Gastroesophageal sphincter (tissue), 3 donors: Measurements from ENCODE around the gene EPHA7.

Experiments used
- EP300 ChIP-seq: sonication (generic); formaldehyde crosslinking; IDR thresholded peaks from one replicate; pipeline ENCODE4 v1.6.1; 2017; ENCODE audit warnings: antibody characterized with exemption, mild to moderate bottlenecking
- POLR2A ChIP-seq, 2 donors: fragments of 450-650 bp; IDR thresholded peaks; one replicate each; pipeline ENCODE4 v1.6.1; 2017; ENCODE audit warnings: antibody characterized with exemption in 2 of 2, mild to moderate bottlenecking in 2 of 2, moderate library complexity in 1 of 2
- POLR2AphosphoS5 ChIP-seq: sonication (generic); formaldehyde crosslinking; IDR thresholded peaks from one replicate; pipeline ENCODE4 v1.6.1; 2017; ENCODE audit warnings: antibody characterized with exemption
- TF ChIP-seq, protein P1 (sequence below), 4 experiments: fragments of 200-600 bp in 2 of 4; fragments of 450-650 bp in 2 of 4; sonication (generic) in 1 of 4; IDR thresholded peaks; one replicate each; pipeline ENCODE4 v1.5.1; 2017 to 2019; ENCODE audit warnings: antibody characterized with exemption in 4 of 4, mild to moderate bottlenecking in 2 of 4, moderate library complexity in 2 of 4

DNA sequence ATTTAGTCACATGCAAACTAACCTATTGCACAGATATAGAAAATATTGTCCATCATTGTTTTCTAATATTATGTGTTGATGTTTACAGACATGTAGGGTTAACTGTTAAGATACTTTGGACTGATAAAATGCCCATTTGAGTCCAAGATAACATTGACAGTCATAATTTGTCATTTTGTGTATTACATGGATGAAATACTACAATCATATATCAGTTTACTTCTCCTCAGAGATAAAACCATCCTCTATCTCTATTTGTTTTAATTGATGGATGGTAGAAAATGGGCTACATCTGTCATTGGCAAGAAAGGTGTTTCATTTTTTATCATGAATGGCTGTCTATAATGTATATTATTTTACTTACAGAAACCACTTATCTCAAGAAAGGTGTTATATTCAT, 6.2 kb downstream of the EPHA7 start:
- TF ChIP-seq POLR2A (IDR thresholded peaks at IDR 0.05) (no peak), POLR2AphosphoS5 (no peak), EP300 (no peak)
- TF ChIP-seq, protein P1, sequence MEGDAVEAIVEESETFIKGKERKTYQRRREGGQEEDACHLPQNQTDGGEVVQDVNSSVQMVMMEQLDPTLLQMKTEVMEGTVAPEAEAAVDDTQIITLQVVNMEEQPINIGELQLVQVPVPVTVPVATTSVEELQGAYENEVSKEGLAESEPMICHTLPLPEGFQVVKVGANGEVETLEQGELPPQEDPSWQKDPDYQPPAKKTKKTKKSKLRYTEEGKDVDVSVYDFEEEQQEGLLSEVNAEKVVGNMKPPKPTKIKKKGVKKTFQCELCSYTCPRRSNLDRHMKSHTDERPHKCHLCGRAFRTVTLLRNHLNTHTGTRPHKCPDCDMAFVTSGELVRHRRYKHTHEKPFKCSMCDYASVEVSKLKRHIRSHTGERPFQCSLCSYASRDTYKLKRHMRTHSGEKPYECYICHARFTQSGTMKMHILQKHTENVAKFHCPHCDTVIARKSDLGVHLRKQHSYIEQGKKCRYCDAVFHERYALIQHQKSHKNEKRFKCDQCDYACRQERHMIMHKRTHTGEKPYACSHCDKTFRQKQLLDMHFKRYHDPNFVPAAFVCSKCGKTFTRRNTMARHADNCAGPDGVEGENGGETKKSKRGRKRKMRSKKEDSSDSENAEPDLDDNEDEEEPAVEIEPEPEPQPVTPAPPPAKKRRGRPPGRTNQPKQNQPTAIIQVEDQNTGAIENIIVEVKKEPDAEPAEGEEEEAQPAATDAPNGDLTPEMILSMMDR (IDR thresholded peaks at IDR 0.05) = no peak
